Endothelial cell of umbilical vein (primary cell): ENCODE measurements around the gene ADAP1.

Experiments
- JUN ChIP-seq: IDR thresholded peaks from 2 replicates; pipeline ENCODE4 v1.6.1; 2011; ENCODE audit warnings: borderline replicate concordance, low read depth; ENCODE audit not compliant: insufficient read length, insufficient read depth
- POLR2A ChIP-seq: IDR thresholded peaks from 2 replicates; pipeline ENCODE4 v1.6.1; 2012; ENCODE audit warnings: low read depth, mild to moderate bottlenecking, control low read depth, low read length
- POLR2AphosphoS5 ChIP-seq: IDR thresholded peaks from 2 replicates; pipeline ENCODE4 v1.6.1; 2012; ENCODE audit warnings: low read depth, mild to moderate bottlenecking, control low read depth, low read length, moderate library complexity; ENCODE audit not compliant: insufficient read depth
- TF ChIP-seq, protein P1 (sequence below), 2 donors: IDR thresholded peaks; 1 replicate in 1 of 2; 2 replicates in 1 of 2; pipeline ENCODE4 v1.5.1; 2011; ENCODE audit warnings: low read length in 2 of 2, mild to moderate bottlenecking in 2 of 2, moderate library complexity in 2 of 2, control low read depth in 1 of 2, inconsistent platforms in 1 of 2, low read depth in 1 of 2; ENCODE audit not compliant: insufficient read depth in 1 of 2; ENCODE audit errors: extremely low read depth in 1 of 2

DNA sequence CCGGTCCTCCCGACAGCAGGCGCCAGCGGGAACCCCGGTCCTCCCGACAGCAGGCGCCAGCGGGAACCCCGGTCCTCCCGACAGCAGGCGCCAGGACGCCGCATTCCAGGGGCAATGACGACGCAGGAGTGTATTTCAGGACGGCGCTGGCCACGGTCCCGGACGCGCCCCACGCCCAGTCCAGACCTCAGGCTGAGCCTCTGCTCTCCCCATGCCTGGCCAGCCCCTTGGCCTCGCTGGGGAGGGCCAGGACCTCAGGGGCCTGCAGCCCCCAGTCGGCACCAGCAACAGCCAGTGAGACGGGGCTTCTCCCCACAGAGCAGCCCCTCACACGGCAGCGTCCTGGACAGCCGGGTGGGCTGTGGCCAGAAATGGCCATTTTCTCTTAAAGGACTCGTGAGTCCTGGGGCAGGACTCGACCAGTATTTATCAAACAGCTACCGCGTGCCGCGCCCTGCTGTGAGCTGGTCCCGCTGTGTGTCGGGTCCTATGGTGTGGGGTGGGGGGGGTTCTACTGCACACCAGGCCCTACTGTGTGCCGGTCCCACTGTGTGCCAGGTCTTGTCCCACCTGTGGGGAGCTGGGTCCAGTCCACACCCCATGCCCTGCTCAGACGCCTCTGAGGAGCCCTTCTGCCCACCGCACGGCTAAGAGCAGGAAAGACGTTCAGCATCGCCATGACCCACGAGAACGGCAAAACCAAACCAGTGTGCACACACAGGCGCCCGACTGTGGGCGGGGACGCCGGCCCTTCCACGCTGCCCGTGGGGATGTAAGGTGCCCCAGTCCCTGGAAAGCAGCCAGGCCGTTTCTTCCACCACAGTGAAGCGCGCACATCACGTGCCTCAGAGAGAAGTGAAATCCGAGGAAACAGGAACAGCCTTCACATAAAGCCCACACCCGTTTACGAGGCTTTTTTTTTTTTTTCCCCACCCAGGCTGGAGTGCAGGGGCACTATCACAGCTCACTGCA, 44.8 kb downstream of the ADAP1 start:
- TF ChIP-seq POLR2AphosphoS5 (no peak), POLR2A (no peak), JUN (no peak)
- TF ChIP-seq, protein P1, sequence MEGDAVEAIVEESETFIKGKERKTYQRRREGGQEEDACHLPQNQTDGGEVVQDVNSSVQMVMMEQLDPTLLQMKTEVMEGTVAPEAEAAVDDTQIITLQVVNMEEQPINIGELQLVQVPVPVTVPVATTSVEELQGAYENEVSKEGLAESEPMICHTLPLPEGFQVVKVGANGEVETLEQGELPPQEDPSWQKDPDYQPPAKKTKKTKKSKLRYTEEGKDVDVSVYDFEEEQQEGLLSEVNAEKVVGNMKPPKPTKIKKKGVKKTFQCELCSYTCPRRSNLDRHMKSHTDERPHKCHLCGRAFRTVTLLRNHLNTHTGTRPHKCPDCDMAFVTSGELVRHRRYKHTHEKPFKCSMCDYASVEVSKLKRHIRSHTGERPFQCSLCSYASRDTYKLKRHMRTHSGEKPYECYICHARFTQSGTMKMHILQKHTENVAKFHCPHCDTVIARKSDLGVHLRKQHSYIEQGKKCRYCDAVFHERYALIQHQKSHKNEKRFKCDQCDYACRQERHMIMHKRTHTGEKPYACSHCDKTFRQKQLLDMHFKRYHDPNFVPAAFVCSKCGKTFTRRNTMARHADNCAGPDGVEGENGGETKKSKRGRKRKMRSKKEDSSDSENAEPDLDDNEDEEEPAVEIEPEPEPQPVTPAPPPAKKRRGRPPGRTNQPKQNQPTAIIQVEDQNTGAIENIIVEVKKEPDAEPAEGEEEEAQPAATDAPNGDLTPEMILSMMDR (IDR thresholded peaks at IDR 0.05; ENCODE audit: extremely low read depth in 1 of 2, insufficient read depth in 1 of 2, low read depth in 1 of 2, low read length in 2 of 2) = no peak
